Measurements from ENCODE around the gene CCDC122. TPM values are rescaled to one million over a fixed set of nuclear protein-coding genes. Genes with fewer than 3 reads are reported as not detected.

Gene CCDC122
- total and polyA plus RNA-seq, 2 of the 8 experiments (the other 6 are each of a cell fraction or from before 2014, with no cell fraction given), result 2.9 to 5.8 TPM

DNA sequence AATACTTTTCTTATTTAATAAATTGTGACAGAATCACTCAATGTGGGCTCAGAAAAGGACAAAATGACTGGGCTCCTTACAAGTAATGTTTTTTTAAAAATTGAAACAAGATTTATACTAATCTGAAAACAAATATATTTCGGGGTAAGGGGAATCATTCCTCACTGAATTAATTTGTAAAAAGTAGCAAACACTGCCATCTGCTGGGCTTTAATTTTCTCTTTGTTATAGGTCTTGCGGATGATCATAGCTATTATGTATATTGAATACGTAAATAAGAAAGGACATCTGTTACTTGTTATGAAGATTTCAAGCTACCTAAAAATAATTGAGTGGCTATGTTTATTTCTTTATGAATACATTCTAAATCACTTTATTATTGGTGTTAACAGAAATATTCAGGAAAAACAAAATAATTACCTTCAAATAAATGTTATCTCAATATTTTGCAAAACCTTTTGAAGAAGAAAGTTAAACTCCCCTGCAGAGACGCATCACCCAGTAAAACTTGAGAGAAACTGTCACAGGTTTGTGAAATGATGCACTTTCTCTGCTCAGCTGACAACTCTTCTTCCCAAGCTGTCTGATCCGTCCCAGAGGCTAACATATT is 75.0 kb downstream of the CCDC122 start (continued):
- TF ChIP-seq RBBP5 (IDR thresholded peaks at IDR 0.05; ENCODE audit: borderline replicate concordance, low read depth, low read length) (no peak), BACH1 (IDR thresholded peaks at IDR 0.05; ENCODE audit: low read length) (no peak), NANOG (IDR thresholded peaks at IDR 0.05; ENCODE audit: insufficient read depth, low read depth, low read length, poor library complexity, severe bottlenecking) (no peak), TAF1 (IDR thresholded peaks at IDR 0.05; ENCODE audit: low read depth, low read length) (no peak), JUN (IDR thresholded peaks at IDR 0.05; ENCODE audit: low read depth, low read length) (no peak), ZNF274 (IDR thresholded peaks at IDR 0.05; ENCODE audit: borderline replicate concordance, extremely low read depth, low read length) (no peak), CHD1 (IDR thresholded peaks at IDR 0.05; ENCODE audit: low read depth, low read length) (no peak), CEBPB (IDR thresholded peaks at IDR 0.05; ENCODE audit: low read depth, low read length) (no peak), SP2 (IDR thresholded peaks at IDR 0.05; ENCODE audit: low read length) (0 out of 2 replicates have a peak, but pooled peaks have one; percentile 8), TEAD4 (IDR thresholded peaks at IDR 0.05; ENCODE audit: low read depth, low read length) (no peak), RAD21 (IDR thresholded peaks at IDR 0.05 in 1 of 2, conservative IDR thresholded peaks at IDR 0.05 in 1 of 2; ENCODE audit: low read depth in 2 of 2, low read length in 2 of 2) (peak; percentile 51 to 62)
- TF ChIP-seq, protein P1, sequence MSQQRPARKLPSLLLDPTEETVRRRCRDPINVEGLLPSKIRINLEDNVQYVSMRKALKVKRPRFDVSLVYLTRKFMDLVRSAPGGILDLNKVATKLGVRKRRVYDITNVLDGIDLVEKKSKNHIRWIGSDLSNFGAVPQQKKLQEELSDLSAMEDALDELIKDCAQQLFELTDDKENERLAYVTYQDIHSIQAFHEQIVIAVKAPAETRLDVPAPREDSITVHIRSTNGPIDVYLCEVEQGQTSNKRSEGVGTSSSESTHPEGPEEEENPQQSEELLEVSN (IDR thresholded peaks at IDR 0.05), result no peak
